ENCODE results near the gene COL21A1.
"Not testable (repeated sequence)": the region's sequence is repeated elsewhere in the genome, so short reads cannot be mapped to it uniquely, and the experiment has no call there.

Gene COL21A1

GRCh38 chr6:56043076-56043475, 204.3 kb downstream of the COL21A1 start:
- DNase-seq: no peak

DNA sequence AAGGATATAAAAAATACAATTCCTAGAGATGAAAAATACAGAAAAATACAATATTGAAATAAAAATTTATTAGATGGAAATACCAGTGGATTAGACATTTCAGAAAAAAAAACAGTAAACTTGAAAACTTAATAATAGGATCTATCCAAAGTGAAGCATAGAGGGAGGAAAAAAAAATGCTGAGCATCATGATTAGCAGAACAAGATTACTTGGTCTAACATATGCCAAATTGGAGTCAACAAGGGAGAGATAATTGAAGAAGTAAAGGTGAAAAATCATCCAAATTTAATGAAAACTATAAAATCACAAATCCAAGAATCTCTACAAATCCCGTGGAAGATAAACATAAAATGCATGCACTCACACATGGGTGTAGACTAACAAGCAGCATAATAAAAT, 205.8 kb downstream of the COL21A1 start:
- DNase-seq: no peak

- no peak for DNase-seq
Observed at GRCh38 chr6:56040889-56041301, 206.5 kb downstream of the COL21A1 start.

DNA sequence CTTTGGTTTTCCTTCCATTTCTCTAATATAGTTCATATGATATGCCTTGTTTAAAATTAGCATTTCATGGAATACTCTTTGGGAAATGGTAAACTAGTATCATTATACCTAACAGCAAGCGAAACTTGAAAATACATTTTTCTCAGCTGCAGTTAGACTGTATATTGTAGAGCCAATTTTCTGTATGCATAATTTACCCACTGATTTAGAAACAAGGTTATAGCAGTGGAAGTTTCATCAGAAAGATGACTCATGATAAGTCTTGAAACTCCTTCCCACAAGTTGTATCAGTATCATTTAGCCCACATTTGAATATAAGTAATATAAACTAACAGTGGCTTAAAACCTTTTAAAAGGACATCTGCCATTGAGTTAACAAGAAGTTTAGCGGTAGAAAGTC, 207.2 kb downstream of the COL21A1 start:
- DNase-seq: peak; percentile 75

GRCh38 chr6:56038764-56039163, 208.6 kb downstream of the COL21A1 start:
- no peak for DNase-seq

- no peak for DNase-seq
Observed at GRCh38 chr6:56037601-56038000, 209.8 kb downstream of the COL21A1 start.

DNA sequence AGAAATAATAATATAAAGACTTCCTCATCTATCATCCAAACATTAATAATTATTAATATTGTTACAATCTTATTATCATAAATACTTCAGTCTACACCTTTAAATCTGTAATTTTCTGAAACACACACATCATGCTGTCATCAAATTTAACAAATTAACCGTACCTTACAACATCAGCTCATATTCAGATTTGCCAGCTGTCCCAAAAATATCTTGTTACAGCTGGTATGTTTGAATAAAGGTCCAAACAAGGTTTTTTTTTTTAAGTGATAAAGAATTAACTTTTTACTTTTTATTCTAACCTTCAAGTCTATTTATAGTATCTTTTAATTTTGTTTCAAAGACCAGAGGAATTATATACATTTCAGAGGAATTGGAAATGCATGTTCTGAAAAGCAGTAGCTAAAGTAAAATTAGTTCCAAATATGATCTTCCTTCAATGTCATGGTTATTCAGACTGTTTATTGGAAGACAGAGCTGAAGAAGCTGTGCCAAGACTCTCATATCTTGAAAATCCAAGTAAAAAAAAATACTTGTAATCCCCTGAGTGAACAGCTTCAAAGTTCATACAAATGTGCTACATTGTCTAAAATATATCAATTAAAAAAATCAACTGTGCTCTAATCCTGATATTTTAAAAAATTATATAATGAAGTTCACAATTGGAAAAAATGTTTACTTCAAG, 210.3 kb downstream of the COL21A1 start:
- no peak for DNase-seq

GRCh38 chr6:56033401-56033800, 214.0 kb downstream of the COL21A1 start:
- DNase-seq: no peak

DNA sequence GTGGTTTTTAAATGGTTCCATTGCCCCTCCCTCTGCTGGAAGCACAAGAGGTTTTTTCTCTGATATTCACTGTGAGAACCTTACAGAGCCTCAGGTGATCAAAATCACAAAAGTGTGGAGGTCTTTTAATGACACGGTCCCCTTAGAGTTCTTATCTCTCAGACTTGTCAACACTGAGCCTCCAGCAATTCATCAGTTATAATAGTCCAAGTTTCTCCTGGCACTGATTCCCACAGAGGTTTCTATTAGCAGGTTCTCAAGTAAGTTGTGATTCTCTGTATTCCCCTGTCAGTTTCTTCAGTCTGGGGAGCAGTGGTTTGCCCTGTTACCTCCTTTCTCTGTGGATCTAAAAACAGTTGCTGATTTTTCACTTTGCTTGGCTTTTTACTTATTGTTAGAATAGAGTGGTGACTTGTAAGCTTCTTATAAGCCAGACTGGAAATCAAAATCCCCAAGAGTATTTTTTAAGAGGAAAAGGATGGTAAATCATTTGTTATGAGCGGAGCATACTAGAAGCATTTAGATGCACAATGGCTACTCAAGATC, 214.6 kb downstream of the COL21A1 start:
- no peak for DNase-seq

GRCh38 chr6:56027865-56028264, 219.5 kb downstream of the COL21A1 start:
- DNase-seq: no peak

DNA sequence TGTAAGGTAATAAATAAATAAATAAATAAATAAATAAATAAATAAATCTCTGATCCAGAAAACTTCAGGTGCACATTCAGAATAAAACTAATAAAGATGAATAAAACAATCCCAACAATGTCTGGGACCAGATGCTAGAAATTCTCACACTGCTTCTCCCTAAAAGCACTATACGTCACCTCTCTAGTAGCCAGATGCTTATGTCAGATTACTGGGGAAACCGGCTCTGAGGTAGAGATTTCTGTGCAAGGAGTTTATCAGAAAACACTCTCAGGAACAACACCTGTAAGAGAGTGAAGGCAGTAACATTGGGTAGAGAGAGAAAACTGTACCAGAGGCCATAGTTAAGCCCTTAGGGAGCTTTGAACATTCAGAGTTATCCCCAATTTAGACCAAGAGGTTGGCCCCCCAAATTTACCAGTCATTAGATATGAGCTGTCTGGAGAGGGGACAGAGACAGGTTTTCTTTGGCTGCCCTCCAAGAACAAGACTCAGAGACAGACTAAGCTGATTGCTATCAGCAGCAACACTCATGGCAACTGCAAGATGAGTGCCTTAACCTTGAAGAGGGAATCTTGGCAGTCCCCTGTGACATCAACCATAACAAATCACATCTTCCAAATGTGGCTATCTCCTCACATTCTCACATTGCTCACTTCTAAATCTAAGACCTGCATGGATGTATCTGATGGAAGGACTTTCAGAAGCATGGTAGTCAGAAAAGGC, 220.8 kb downstream of the COL21A1 start:
- DNase-seq: no peak

GRCh38 chr6:56025795-56026194, 221.6 kb downstream of the COL21A1 start:
- DNase-seq: no peak

DNA sequence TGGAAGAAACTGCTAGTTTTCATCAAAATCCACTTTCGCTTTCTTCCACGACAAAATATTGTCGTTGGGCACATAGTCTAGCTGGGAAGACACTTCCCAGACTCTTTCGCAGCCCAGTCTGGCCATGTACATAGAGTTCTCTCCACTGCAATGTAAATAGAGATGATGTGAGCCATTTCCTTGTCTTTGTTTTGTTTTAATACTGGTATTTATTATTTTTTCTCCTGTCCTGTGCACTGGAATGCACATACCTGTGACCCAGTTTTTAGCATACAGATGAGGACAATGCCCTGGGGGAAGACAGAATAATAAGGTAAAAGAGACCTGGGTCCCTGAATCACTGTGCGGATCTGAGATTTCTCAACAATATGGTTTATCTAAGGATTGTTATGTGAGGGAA, 222.4 kb downstream of the COL21A1 start:
- DNase-seq: no peak

- no peak for DNase-seq
Observed at GRCh38 chr6:56023829-56024228, 223.6 kb downstream of the COL21A1 start.

DNA sequence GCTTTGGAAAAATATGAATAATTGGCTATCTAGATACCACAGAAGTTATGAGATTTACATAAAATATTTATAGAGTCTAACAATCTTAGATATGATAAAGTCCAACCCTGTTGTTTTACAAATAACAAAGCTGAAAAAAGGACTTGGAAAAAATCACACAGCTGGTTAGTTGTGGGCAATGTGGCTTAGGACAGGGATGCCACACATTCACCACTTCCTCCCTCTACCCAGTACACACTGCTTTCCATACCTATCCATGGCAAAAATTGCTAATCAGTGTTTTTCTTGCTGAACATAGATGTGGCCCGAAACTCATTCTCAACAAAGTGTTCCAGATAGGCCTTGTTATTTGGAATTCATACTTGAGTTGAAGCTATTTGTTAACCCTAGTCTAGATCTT, 224.7 kb downstream of the COL21A1 start:
- DNase-seq: no peak

DNA sequence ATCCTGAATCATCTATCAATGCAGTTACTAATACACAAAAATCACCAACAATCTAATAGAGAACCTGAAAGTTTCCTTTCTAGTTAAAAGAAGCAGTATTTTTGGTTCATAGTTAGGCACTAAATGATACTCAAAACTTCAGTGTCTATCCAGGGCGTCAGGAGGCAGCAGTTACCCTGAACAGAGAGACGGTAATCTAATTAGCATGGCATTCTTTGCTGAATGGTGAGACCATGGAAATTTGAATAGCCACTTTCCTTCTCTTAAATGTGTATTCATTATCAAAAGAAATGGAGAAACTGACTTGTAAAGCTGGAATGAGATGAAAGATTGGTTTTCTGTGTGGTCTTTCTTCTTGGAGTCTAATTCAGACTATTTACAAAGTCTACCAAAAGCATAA, 225.4 kb downstream of the COL21A1 start:
- DNase-seq: no peak

GRCh38 chr6:56019973-56020372, 227.4 kb downstream of the COL21A1 start:
- no peak for DNase-seq

GRCh38 chr6:56017198-56017597, 230.2 kb downstream of the COL21A1 start:
- no peak for DNase-seq

GRCh38 chr6:56014039-56014438, 233.3 kb downstream of the COL21A1 start:
- not testable (repeated sequence) for DNase-seq

GRCh38 chr6:56009636-56010035, 237.7 kb downstream of the COL21A1 start:
- no peak for DNase-seq

Data from inflammatory macrophage treated with lipopolysaccharide for 4 hours (primary cell).